Hepatocyte (in vitro differentiated cells): Measurements from ENCODE around the gene NCR3LG1. TPM values are rescaled to one million over a fixed set of nuclear protein-coding genes. Genes with fewer than 3 reads are reported as not detected.

Source experiments
- DNase-seq: peaks from one replicate; pipeline ENCODE4 v3.0.0-alpha.2; 2016; ENCODE audit warnings: low spot score
- H2AFZ ChIP-seq: fragments of 200-600 bp; sonication (generic); 2 replicates; pipeline ENCODE4 v1.6.0; 2016; ENCODE audit warnings: antibody characterized with exemption, mild to moderate bottlenecking
- H3K27ac ChIP-seq: fragments of 200-600 bp; sonication (generic); 2 replicates; pipeline ENCODE4 v1.5.1; 2016; ENCODE audit warnings: mild to moderate bottlenecking
- H3K27me3 ChIP-seq: fragments of 200-600 bp; sonication (generic); 2 replicates; pipeline ENCODE4 v1.6.1; 2016
- H3K36me3 ChIP-seq: fragments of 200-600 bp; sonication (generic); replicated peaks from 2 replicates; pipeline ENCODE4 v1.5.1; 2016; ENCODE audit warnings: low read depth; ENCODE audit not compliant: insufficient read depth
- H3K4me1 ChIP-seq: fragments of 200-600 bp; sonication (generic); 2 replicates; pipeline ENCODE4 v1.5.1; 2016; ENCODE audit warnings: mild to moderate bottlenecking, moderate library complexity; ENCODE audit not compliant: insufficient read depth
- H3K4me2 ChIP-seq: fragments of 200-600 bp; sonication (generic); 2 replicates; pipeline ENCODE4 v1.6.0; 2016
- H3K4me3 ChIP-seq: fragments of 200-600 bp; sonication (generic); 2 replicates; pipeline ENCODE4 v1.5.1; 2016; ENCODE audit warnings: mild to moderate bottlenecking
- H3K79me2 ChIP-seq: fragments of 200-600 bp; sonication (generic); 2 replicates; pipeline ENCODE4 v1.6.0; 2017; ENCODE audit warnings: mild to moderate bottlenecking
- H3K9me2 ChIP-seq: fragments of 200-600 bp; sonication (generic); replicated peaks from 2 replicates; pipeline ENCODE4 v1.6.0; 2017; ENCODE audit warnings: mild to moderate bottlenecking; ENCODE audit not compliant: insufficient read depth
- H3K9me3 ChIP-seq: fragments of 200-600 bp; sonication (generic); 2 replicates; pipeline ENCODE4 v1.5.1; 2016; ENCODE audit warnings: low read depth, mild to moderate bottlenecking
- H4K20me1 ChIP-seq: fragments of 200-600 bp; sonication (generic); 2 replicates; pipeline ENCODE4 v1.6.0; 2016; ENCODE audit warnings: mild to moderate bottlenecking; ENCODE audit not compliant: insufficient read depth, poor library complexity, severe bottlenecking
- CTCF ChIP-seq: fragments of 200-600 bp; sonication (generic); IDR thresholded peaks from 2 replicates; pipeline ENCODE4 v1.5.1; 2016; ENCODE audit warnings: antibody characterized with exemption, mild to moderate bottlenecking; ENCODE audit not compliant: poor library complexity
- EZH2 ChIP-seq: fragments of 200-600 bp; sonication (generic); IDR thresholded peaks from 2 replicates; pipeline ENCODE4 v1.6.1; 2016; ENCODE audit warnings: antibody characterized with exemption, mild to moderate bottlenecking, borderline replicate concordance
- EZH2phosphoT487 ChIP-seq: fragments of 200-600 bp; sonication (generic); IDR thresholded peaks from one replicate; pipeline ENCODE4 v1.6.1; 2018; ENCODE audit warnings: antibody characterized with exemption, mild to moderate bottlenecking, low read depth, moderate library complexity; ENCODE audit not compliant: unreplicated experiment, severe bottlenecking
- WGBS: methylation state at CpG from one replicate; pipeline ENCODE4 v1.1.6; 2016; ENCODE audit warnings: low lambda C conversion rate; ENCODE audit errors: missing lambda C conversion rate; 5-methylcytosine and 5-hydroxymethylcytosine counted together
- polyA plus RNA-seq: library from polyadenylated mRNA; unstranded; fragments of >200 nt; fragmentation: Nextera tagmentation; extraction: Ambion mirVana; gene quantifications from 2 replicates; pipeline ENCODE4 v1.2.1, GENCODE V29; 2016
- total RNA-seq: library from RNA; depleted of rRNA; stranded (reverse); fragments of >200 nt; gene quantifications from 2 replicates; pipeline ENCODE4 v1.2.3, GENCODE V29; 2014

The NCR3LG1 gene
- total and polyA plus RNA-seq, 2 experiments from 2014 or later, result 3.7 to 13.8 TPM

DNA sequence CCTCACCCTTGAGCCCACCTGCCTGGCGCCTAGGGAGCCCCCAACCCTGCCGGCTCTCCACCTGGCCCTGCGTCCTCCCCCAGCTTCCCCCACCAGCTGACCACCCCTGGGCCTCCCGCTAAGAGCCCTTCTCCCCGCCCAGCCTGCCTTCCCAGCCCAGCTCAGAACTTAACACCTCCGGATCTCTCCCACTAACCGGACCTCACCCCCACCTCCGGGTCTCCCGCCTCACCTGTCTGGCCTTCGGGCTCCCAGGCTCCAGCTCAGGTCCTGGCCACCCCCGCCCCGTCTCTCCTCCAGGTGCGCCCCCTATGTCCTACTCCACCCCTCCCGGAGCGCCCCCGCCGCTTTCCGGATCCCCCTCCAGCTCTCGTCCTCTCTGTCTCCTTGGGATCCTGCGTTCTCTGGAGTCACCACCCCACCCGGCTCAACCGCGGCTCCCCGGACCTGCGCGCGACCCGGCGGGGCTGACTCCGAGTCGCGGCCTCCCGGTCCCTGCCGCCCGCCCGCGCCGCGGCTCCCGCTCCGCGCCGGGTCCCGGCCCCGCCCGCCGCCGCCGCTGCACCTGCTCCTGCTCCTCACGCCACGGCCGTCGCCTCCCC lies 37.1 kb downstream of the NCR3LG1 start, which contains the start of gene KCNJ11:
Gene KCNJ11, minus strand, starts transcription at position 51 of the 602 bp plus-strand sequence. CDS start 568 bp downstream, outside the sequence.
- peak; percentile 26 for DNase-seq
- no peaks in the 10 kb centered on the region for H4K20me1 ChIP-seq
- H3K27me3 ChIP-seq, result no peaks in the 10 kb centered on the region
- H3K36me3 ChIP-seq, result no peaks in the 10 kb centered on the region
- WGBS, result 6% methylated on average over 17 of the region's 53 CpGs
- H3K9me3 ChIP-seq, result no peaks in the 10 kb centered on the region
- H3K4me1 ChIP-seq, result no peaks in the 10 kb centered on the region
- H3K9me2 ChIP-seq, result no peaks in the 10 kb centered on the region
- no peaks in the 10 kb centered on the region for H3K79me2 ChIP-seq
- no peak within 1 kb of the TSS for H3K27ac ChIP-seq
- peak within 1 kb of the TSS; percentile 49 for H3K4me3 ChIP-seq
- H2AFZ ChIP-seq, result peak within 1 kb of the TSS; percentile 81
- TF ChIP-seq EZH2phosphoT487, result no peak
- no peak for TF ChIP-seq CTCF
- TF ChIP-seq EZH2, result no peak
- peak within 1 kb of the TSS; percentile 89 for H3K4me2 ChIP-seq

GRCh38 chr11:17389211-17389956 lies 37.8 kb downstream of the NCR3LG1 start:
- peak; percentile 88 for DNase-seq
- no peak overlapping the region for H3K27ac ChIP-seq
- H3K4me2 ChIP-seq, result peak overlapping the region; percentile 89
- no peaks in the 10 kb centered on the region for H4K20me1 ChIP-seq
- no peaks in the 10 kb centered on the region for H3K9me3 ChIP-seq
- peak overlapping the region; percentile 49 for H3K4me3 ChIP-seq
- 12% methylated on average over 14 of the region's 55 CpGs for WGBS
- H3K9me2 ChIP-seq, result no peaks in the 10 kb centered on the region
- peak overlapping the region; percentile 81 for H2AFZ ChIP-seq
- H3K36me3 ChIP-seq, result no peaks in the 10 kb centered on the region
- H3K4me1 ChIP-seq, result no peaks in the 10 kb centered on the region
- H3K27me3 ChIP-seq, result no peaks in the 10 kb centered on the region
- no peaks in the 10 kb centered on the region for H3K79me2 ChIP-seq
- TF ChIP-seq EZH2 (no peak), CTCF (peak; percentile 78)

GRCh38 chr11:17389957-17390649 lies 38.5 kb downstream of the NCR3LG1 start:
- Histone ChIP-seq H3K27me3 (no peaks in the 10 kb centered on the region), H3K27ac (no peak overlapping the region), H3K36me3 (no peaks in the 10 kb centered on the region), H3K79me2 (no peaks in the 10 kb centered on the region), H3K4me2 (peak overlapping the region; percentile 89), H3K9me2 (no peaks in the 10 kb centered on the region), H2AFZ (no peak overlapping the region), H3K9me3 (no peaks in the 10 kb centered on the region), H3K4me3 (no peak overlapping the region), H3K4me1 (no peaks in the 10 kb centered on the region), H4K20me1 (no peaks in the 10 kb centered on the region)
- DNase-seq, result no peak
- TF ChIP-seq EZH2phosphoT487 (no peak), CTCF (no peak), EZH2 (no peak)
- WGBS, result 71% methylated on average over 10 of the region's 10 CpGs
